NCI-H345 (cell line): ENCODE data around the gene NCAN.
"Not testable (repeated sequence)": the region's sequence is repeated elsewhere in the genome, so short reads cannot be mapped to it uniquely, and the experiment has no call there.

Source experiments
- DNase-seq: peaks from one replicate; lab custom pipeline; 2025; lab: John Stamatoyannopoulos, UW

NCAN gene

GRCh38 chr19:19211499-19212420 lies at the start of gene NCAN:
Gene NCAN, plus strand, starts transcription at chr19:19211958. Its CDS starts 4,996 bp downstream, at chr19:19216954.
- DNase-seq = no peak

DNA sequence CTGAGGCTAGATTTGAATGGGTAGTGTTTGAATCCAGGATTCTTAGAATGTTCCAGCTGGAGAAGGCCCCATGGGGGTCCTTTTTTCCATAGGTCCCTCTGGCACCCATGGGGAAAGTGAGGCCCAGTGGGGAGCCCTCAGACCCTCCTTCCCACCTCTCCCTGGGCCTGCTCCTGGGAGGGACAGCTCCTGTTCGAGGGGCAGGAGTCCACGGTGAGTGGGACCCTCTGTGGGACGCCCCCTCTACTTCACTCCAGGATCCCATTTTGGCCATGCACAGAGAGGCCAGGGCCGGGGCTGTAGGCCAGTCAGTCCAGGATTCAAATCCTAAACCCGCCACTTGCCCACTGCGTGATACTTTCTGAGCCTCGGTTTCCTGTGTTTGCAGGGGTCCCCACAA lies 49.3 kb upstream of the NCAN start:
- no peak for DNase-seq

DNA sequence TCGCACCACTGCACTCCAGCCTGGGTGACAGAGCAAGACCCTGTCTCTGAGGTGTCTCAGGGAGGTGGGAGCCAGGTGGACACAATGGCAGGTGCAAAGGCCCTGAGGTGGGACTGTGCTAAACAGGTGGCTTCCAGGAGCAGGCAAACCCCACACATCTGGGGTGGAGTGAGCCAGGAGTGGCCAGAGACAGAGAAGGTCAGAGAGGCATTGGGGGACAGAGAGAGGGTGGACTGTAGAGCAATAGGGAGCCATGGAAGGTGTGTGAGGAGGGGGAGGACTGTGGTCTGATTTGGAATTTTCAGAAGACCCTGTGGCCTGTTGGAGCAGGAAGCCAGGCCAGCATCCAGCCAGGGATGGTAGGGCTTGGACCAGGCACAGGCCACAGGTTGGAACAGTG lies 46.4 kb upstream of the NCAN start:
- DNase-seq = no peak

GRCh38 chr19:19167612-19168011 lies 44.1 kb upstream of the NCAN start:
- DNase-seq = no peak

DNA sequence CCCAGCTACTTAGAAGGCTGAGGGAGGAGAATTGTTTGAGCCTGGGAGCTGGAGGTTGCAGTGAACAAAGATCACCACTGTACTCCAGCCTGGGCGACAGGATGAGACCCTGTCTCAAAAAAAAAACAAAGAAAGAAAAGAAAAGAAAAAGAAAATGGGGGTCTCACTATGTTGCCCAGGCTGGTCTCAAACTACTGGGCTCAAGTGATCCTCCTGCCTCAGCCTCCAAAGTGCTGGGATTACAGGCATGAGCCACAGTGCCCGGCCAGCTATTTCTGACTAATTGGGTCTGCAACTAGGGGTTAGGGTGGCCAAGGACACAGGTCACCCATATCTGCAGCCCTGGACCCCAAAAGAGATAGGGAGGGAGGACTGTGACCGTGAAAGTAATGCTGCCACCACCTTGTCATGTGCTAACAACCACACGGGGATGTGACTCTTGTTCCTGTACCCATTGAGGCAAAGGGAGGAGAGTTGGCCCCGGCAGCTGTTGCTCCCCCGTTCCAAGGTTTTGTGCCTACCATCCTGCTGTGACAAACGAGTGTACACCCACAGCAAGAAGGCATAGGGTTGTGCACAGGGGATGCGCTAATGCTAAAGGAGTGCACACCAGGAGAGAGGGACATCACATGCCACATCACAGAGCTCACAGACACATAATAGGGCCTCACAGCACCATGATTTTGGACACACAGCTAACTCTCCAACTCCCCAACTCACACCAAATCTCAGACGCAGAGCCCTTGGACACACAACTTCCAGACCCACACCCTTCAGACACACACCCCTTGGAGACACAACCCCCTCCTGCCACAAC lies 42.3 kb upstream of the NCAN start:
- no peak for DNase-seq

DNA sequence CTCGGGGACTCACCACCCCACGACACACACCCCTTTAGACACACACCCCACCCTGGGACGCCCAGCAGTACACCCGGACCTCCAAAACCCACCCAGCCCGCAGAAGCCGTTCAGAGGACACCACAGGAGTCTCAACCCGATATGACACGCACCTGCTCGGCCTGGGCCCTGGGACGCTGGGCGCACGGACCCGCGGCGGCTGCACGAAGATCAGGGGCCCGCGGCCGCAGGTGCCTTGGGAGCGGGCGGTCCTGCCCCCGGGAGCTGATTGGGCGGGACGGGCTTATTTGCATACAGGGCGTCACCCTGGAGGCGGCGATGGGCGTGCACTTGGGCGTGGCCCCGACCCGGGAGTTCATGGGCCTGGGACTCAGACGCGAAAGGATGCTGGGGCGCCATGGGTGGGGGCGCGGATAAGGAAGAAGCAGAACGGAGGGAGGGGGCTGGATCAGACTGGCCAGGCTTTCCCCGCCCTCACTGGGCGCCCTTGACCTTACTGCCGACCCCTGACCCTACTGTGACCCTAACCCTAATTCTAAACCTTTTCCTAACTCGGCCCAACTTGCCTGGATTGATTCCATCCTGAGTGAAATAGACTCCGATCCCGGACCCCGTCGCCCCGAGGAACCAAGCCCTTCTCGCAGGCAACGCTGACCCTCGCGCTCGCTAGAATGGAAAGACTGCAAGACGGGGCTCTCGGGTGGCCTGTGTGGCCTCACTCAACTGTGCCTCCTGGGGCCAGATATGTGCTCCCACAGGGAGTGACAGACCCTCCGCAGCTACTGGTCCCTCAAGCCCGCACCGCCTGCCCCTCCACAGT lies 41.5 kb upstream of the NCAN start, which contains the start of gene MEF2B:
Gene MEF2B (minus strand): TSS at position 211 of the 820 bp plus-strand sequence. CDS start 19,528 bp downstream, outside the sequence.
- peak; percentile 50 for DNase-seq

GRCh38 chr19:19170873-19171672 lies 40.7 kb upstream of the NCAN start:
- no peak for DNase-seq

DNA sequence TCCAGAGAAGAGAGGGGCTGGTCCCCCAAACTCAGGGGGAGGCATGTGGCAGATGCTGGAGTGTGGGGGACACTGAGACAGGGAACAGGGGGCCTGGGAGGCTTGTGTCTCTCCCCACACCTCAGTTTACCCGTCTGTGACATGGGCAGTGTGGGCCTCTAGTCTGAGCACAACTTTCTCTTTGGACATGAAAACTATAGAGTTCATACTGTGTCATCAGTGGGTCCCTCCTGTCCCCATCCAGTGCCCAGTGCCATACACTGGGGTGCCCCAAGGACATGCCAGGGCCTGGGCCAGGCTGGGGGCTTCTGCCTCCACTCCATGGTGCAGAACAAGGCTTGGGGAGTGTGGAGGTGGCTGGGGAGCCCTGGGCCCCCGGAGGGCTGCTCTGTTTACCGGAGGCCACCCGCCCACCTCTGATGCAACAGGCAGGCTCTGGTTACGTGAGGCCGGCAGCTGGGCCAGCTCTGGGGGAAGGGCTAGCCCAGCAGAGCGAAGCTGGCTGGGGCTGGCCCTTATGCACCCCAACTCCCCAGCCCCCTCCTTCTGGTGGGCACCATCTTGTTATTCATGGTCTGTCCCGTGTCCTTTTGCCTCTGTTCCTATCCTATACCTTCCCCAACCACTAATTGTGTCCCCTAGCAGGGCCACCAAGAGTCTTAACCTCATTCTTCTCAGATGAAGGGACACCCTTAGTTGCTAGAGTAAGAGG lies 39.8 kb upstream of the NCAN start:
- no peak for DNase-seq

- not testable (repeated sequence) for DNase-seq
Measured at GRCh38 chr19:19173243-19173642, 38.5 kb upstream of the NCAN start.

GRCh38 chr19:19176950-19177349 lies 34.8 kb upstream of the NCAN start:
- DNase-seq = no peak

DNA sequence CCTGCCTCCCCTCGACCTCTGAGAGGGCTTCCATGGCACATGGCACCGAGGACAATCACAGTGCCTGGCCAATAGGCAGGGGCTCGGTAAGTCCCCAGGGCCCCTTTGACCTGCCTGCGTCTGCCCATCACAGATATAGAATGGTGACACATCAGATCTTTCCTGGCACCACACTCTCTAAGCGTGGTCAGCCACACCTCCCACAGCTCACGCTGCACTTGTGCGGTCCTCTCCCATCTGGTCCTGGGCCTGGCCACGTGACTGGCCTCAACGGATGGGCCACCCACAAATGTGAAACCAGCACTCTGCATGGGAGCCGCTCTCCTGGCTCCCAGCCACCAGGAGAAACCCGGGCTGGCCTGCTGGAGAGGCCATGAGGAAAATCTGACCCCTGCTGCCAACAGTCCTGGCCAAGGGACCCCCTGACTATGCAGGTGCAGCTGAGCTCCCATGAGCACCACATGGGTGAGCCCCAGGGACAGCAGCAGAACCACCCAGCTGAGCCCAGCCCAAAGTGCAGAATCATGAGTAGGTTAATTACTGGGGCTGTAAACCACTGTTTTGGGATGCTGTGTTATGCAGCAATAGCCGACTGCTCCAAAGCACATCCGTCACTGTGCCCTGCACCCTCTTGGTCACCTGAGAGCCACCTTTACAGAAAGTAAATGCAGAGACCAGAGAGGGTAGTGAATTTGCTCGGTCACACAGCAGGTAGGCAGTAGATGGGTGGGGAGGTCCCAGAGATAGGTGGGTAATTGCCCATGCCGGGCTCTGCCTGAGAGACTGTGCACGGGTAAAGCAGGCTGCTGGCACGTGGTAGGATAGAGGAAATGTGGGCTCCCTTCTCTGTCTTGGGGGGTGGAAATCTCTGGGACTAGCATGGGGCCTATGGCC lies 32.0 kb upstream of the NCAN start:
- no peak for DNase-seq

GRCh38 chr19:19181488-19181998 lies 30.2 kb upstream of the NCAN start:
- no peak for DNase-seq

- DNase-seq = peak; percentile 22
Measured at GRCh38 chr19:19185853-19186740, 25.7 kb upstream of the NCAN start.

GRCh38 chr19:19186742-19187141 lies 25.0 kb upstream of the NCAN start:
- no peak for DNase-seq

DNA sequence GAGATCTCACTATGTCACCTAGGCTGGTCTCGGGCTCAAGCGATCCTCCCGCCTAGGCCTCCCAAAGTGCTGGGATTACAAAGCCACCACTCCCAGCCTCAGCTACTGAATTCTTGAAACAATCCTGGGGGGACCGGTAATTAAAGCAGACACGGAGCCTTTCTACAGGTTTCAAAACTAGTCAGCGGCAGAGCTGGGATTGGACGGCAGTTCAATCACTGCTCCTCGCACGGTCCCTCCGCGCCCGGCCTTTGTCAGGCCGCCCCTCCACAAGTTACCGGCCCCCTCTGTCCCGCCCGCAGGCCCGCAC lies 20.0 kb upstream of the NCAN start:
- no peak for DNase-seq

DNA sequence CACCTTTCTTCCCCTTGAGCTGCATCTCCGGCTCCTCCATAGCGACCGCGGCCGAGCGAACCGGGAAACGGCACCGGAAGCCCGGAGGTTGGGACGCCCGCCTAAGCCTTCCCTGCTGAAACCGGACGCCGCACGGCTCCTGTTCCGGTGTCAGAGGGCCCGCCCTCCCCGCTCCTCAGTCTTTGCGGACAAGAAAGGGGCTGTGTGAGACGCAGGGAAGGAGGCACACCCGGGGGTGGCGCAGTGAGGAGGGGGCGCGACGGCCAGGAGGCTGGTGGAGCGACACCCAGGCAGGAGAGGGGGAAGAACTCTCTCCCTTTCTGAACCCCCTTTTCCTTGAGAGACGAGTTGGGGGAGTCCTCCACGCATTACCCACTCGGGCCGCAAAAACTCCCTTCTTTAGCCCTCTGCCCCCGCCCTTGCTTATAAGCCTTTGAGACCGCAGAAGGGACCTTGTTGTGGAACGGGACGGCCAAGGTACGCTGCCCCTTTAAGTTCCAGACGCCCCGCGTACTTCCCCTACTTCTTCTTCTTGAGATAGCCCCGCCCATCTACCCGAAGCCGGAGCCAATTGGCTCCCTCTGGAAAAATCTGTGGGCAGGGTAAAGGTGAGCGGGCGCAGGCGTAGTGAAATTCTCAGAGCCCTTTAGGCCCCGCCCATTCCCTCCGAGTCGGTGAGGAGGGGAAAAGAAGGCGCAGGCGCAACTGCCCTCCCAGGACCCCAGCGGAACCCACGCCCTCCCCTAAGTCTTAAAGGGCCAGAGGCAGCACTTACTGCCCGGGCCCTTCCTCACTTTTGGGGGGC lies 19.5 kb upstream of the NCAN start, which contains the start of the genes BORCS8 and RFXANK:
Gene BORCS8 (minus strand): TSS at position 75 of the 805 bp plus-strand sequence. CDS start 35 bp downstream, at position 40.
Gene RFXANK (plus strand): TSS at position 181 of the 805 bp plus-strand sequence. CDS start 1,689 bp downstream, outside the sequence.
- DNase-seq = peak; percentile 98

GRCh38 chr19:19192910-19193423 lies 18.8 kb upstream of the NCAN start:
- DNase-seq = no peak
